Measurements from ENCODE around the gene NFYB. TPM values are rescaled to one million over a fixed set of nuclear protein-coding genes. Genes with fewer than 3 reads are reported as not detected.

NFYB gene
- total and polyA plus RNA-seq, 2 donors (not counting 1 experiment from before 2014, with no cell fraction given): 11.7 to 27.2 TPM

GRCh38 chr12:104166465-104166864 is 28.5 kb upstream of the NFYB start:
- Mint-ChIP-seq H3K9me3 (ENCODE audit: insufficient read depth) (no peaks in the 10 kb centered on the region), H3K4me1 (no peaks in the 10 kb centered on the region), H3K27ac (no peak overlapping the region), H3K4me3 (no peak overlapping the region), H3K27me3 (peaks cover 20% of the 10 kb centered on the region)
- H3K27ac ChIP-seq (ENCODE audit: low read length in 2 of 2): no peak overlapping the region
- CTCF ChIA-PET: interaction anchor here (0.7 kb wide), 1 partner anchor 37 kb away, joined by 3 read pairs; no protein-coding TSS in a partner anchor
- no peaks in the 10 kb centered on the region for H3K4me1 ChIP-seq (ENCODE audit: control insufficient read depth in 2 of 2, insufficient read depth in 2 of 2, low read length in 2 of 2)
- no peak for ATAC-seq (ENCODE audit: low read depth)
- no peaks in the 10 kb centered on the region for H3K9me3 ChIP-seq (ENCODE audit: control extremely low read depth in 1 of 3, control insufficient read depth in 2 of 3, insufficient read depth in 1 of 3, low read length in 2 of 3)
- H3K79me2 ChIP-seq (ENCODE audit: control insufficient read depth, insufficient read depth, low read length): no peaks in the 10 kb centered on the region
- no peak for DNase-seq
- H2AFZ ChIP-seq (ENCODE audit: insufficient read depth, low read depth, low read length, poor library complexity, severe bottlenecking): no peak overlapping the region
- WGBS (ENCODE audit: insufficient coverage): 87% methylated on average over 4 of the region's 6 CpGs
- H4K20me1 ChIP-seq (ENCODE audit: control insufficient read depth, insufficient read depth, low read length, poor library complexity, severe bottlenecking): no peaks in the 10 kb centered on the region
- H3K4me2 ChIP-seq (replicated peaks; ENCODE audit: low read depth, low read length, poor library complexity, severe bottlenecking): no peak overlapping the region
- TF ChIP-seq CTCF (IDR thresholded peaks at IDR 0.05) (no peak), EZH2 (IDR thresholded peaks at IDR 0.05; ENCODE audit: borderline replicate concordance, insufficient read depth, low read depth, low read length, poor library complexity, severe bottlenecking) (no peak)
- no peaks in the 10 kb centered on the region for H3K36me3 ChIP-seq (replicated peaks in 1 of 2; ENCODE audit: control extremely low read depth in 1 of 2, control insufficient read depth in 1 of 2, extremely low read depth in 1 of 2, insufficient read depth in 2 of 2, low read length in 1 of 2)
- intact Hi-C loops (cut with micrococcal nuclease): no loop called here
- no peak overlapping the region for H3K4me3 ChIP-seq (ENCODE audit: control extremely low read depth in 1 of 5, extremely low read depth in 1 of 5, insufficient read depth in 1 of 5, low read depth in 2 of 5, low read length in 4 of 5)
- POLR2A ChIA-PET: no interaction called here
- peaks cover 0 to 6% (median 0%) of the 10 kb centered on the region in 4 experiments for H3K27me3 ChIP-seq (replicated peaks in 1 of 4; ENCODE audit: control extremely low read depth in 1 of 4, control insufficient read depth in 3 of 4, insufficient read depth in 4 of 4, low read length in 3 of 4)
- H3K9ac ChIP-seq (ENCODE audit: low read length): no peak overlapping the region

GRCh38 chr12:104165801-104166200 is 27.8 kb upstream of the NFYB start:
- Histone ChIP-seq H3K4me2 (replicated peaks; ENCODE audit: low read depth, low read length, poor library complexity, severe bottlenecking) (no peak overlapping the region), H3K27me3 (replicated peaks in 1 of 4; ENCODE audit: control extremely low read depth in 1 of 4, control insufficient read depth in 3 of 4, insufficient read depth in 4 of 4, low read length in 3 of 4) (peaks cover 0 to 6% (median 0%) of the 10 kb centered on the region in 4 experiments), H4K20me1 (ENCODE audit: control insufficient read depth, insufficient read depth, low read length, poor library complexity, severe bottlenecking) (no peaks in the 10 kb centered on the region), H3K9me3 (ENCODE audit: control extremely low read depth in 1 of 3, control insufficient read depth in 2 of 3, insufficient read depth in 1 of 3, low read length in 2 of 3) (no peaks in the 10 kb centered on the region), H3K27ac (ENCODE audit: low read length in 2 of 2) (no peak overlapping the region), H2AFZ (ENCODE audit: insufficient read depth, low read depth, low read length, poor library complexity, severe bottlenecking) (no peak overlapping the region), H3K36me3 (replicated peaks in 1 of 2; ENCODE audit: control extremely low read depth in 1 of 2, control insufficient read depth in 1 of 2, extremely low read depth in 1 of 2, insufficient read depth in 2 of 2, low read length in 1 of 2) (no peaks in the 10 kb centered on the region), H3K79me2 (ENCODE audit: control insufficient read depth, insufficient read depth, low read length) (no peaks in the 10 kb centered on the region), H3K4me3 (ENCODE audit: control extremely low read depth in 1 of 5, extremely low read depth in 1 of 5, insufficient read depth in 1 of 5, low read depth in 2 of 5, low read length in 4 of 5) (no peak overlapping the region), H3K4me1 (ENCODE audit: control insufficient read depth in 2 of 2, insufficient read depth in 2 of 2, low read length in 2 of 2) (no peaks in the 10 kb centered on the region), H3K9ac (ENCODE audit: low read length) (no peak overlapping the region)
- ChIA-PET POLR2A (no interaction called here), CTCF (interaction anchor here (0.6 to 0.7 kb wide), 2 partner anchors 34 to 187 kb away, joined by 3 to 4 read pairs; no protein-coding TSS in a partner anchor)
- Mint-ChIP-seq H3K9me3 (ENCODE audit: insufficient read depth) (no peaks in the 10 kb centered on the region), H3K27ac (no peak overlapping the region), H3K4me1 (no peaks in the 10 kb centered on the region), H3K27me3 (peaks cover 20% of the 10 kb centered on the region), H3K4me3 (no peak overlapping the region)
- intact Hi-C loops (cut with micrococcal nuclease): no loop called here
- WGBS (ENCODE audit: insufficient coverage): 100% methylated on average over 1 of the region's 2 CpGs
- no peak for TF ChIP-seq EZH2 (IDR thresholded peaks at IDR 0.05; ENCODE audit: borderline replicate concordance, insufficient read depth, low read depth, low read length, poor library complexity, severe bottlenecking)
- no peak for TF ChIP-seq CTCF (IDR thresholded peaks at IDR 0.05)
- DNase-seq: no peak
- no peak for ATAC-seq (ENCODE audit: low read depth)

All from B cell (primary cell).